ENCODE data around the gene HLA-G. TPM values are rescaled to one million over a fixed set of nuclear protein-coding genes. Genes with fewer than 3 reads are reported as not detected.

HLA-G gene
- total RNA-seq, 1 donor from 2014 or later: 0.41 TPM

- Mint-ChIP-seq H3K36me3 (ENCODE audit: low read depth, unreplicated experiment) (no peaks in the 10 kb centered on the region), H3K27ac (ENCODE audit: unreplicated experiment) (no peak overlapping the region), H3K9me3 (ENCODE audit: unreplicated experiment) (no peaks in the 10 kb centered on the region), H3K4me3 (ENCODE audit: unreplicated experiment) (no peak overlapping the region), H3K27me3 (ENCODE audit: unreplicated experiment) (peaks cover 9% of the 10 kb centered on the region), H3K4me1 (ENCODE audit: unreplicated experiment) (no peaks in the 10 kb centered on the region)
- DNase-seq (ENCODE audit: low spot score): no peak
- TF ChIP-seq, protein P1, sequence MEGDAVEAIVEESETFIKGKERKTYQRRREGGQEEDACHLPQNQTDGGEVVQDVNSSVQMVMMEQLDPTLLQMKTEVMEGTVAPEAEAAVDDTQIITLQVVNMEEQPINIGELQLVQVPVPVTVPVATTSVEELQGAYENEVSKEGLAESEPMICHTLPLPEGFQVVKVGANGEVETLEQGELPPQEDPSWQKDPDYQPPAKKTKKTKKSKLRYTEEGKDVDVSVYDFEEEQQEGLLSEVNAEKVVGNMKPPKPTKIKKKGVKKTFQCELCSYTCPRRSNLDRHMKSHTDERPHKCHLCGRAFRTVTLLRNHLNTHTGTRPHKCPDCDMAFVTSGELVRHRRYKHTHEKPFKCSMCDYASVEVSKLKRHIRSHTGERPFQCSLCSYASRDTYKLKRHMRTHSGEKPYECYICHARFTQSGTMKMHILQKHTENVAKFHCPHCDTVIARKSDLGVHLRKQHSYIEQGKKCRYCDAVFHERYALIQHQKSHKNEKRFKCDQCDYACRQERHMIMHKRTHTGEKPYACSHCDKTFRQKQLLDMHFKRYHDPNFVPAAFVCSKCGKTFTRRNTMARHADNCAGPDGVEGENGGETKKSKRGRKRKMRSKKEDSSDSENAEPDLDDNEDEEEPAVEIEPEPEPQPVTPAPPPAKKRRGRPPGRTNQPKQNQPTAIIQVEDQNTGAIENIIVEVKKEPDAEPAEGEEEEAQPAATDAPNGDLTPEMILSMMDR (IDR thresholded peaks at IDR 0.05; ENCODE audit: unreplicated experiment): no peak
Observed at GRCh38 chr6:29814379-29815117, 13.1 kb upstream of the HLA-G start.

DNA sequence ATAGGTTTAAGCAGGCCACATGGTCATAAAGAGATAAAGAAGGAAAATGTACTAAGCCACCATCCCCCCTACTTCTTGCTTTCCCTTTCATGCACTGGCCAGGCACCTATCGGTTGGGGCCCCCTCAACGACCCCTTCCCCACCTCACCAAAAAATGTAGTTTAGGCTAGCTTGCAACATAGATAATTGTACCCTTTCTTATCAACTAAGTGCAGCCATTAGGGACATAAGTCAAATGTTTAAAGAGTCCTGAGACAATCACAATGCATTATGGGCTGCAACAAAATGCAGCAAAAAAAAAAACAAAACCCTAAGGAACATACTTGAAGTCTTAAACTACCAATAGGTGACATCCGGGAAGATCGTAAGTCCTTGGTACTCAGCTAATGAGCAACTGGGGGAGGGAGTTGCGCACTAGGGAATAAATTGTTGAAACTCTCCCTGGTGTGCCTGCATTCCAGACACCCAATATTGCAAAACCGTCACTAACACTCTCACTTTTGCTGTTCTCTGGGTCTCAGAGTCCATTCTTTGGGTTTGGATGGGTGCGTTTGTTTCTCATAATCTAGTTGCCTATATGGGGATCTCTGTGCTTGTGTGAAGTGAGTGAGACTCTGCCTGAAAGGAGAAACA is 12.4 kb upstream of the HLA-G start:
- DNase-seq (ENCODE audit: low spot score): no peak
- Mint-ChIP-seq H3K4me1 (ENCODE audit: unreplicated experiment) (no peaks in the 10 kb centered on the region), H3K9me3 (ENCODE audit: unreplicated experiment) (no peaks in the 10 kb centered on the region), H3K4me3 (ENCODE audit: unreplicated experiment) (no peak overlapping the region), H3K27me3 (ENCODE audit: unreplicated experiment) (peaks cover 9% of the 10 kb centered on the region), H3K36me3 (ENCODE audit: low read depth, unreplicated experiment) (no peaks in the 10 kb centered on the region), H3K27ac (ENCODE audit: unreplicated experiment) (no peak overlapping the region)
- TF ChIP-seq, protein P1 (IDR thresholded peaks at IDR 0.05; ENCODE audit: unreplicated experiment): no peak

DNA sequence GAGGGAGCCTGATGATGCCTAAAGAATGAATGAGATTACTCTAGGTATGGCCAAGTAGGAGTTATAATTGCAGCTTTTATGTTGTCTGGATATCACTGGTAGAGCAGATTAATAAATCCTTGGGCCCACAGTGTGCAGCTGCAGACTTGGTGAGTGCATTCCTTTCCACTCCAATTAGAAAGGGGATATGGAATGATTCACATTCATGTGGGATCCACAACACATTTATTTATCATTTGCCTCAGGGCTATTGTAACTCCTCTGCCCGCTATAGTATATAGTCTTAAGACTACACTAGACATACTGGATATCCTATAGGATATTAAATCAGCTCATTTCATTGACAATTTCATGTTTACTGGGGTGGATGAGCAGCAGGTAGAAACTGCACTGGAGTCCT is 11.6 kb upstream of the HLA-G start:
- peaks cover 9% of the 10 kb centered on the region for H3K27me3 Mint-ChIP-seq (ENCODE audit: unreplicated experiment)
- no peaks in the 10 kb centered on the region for H3K9me3 Mint-ChIP-seq (ENCODE audit: unreplicated experiment)
- no peak overlapping the region for H3K4me3 Mint-ChIP-seq (ENCODE audit: unreplicated experiment)
- H3K36me3 Mint-ChIP-seq (ENCODE audit: low read depth, unreplicated experiment): no peaks in the 10 kb centered on the region
- H3K4me1 Mint-ChIP-seq (ENCODE audit: unreplicated experiment): no peaks in the 10 kb centered on the region
- TF ChIP-seq, protein P1 (IDR thresholded peaks at IDR 0.05; ENCODE audit: unreplicated experiment): no peak
- H3K27ac Mint-ChIP-seq (ENCODE audit: unreplicated experiment): no peak overlapping the region
- no peak for DNase-seq (ENCODE audit: low spot score)

- Mint-ChIP-seq H3K4me3 (ENCODE audit: unreplicated experiment) (no peak overlapping the region), H3K27ac (ENCODE audit: unreplicated experiment) (no peak overlapping the region), H3K4me1 (ENCODE audit: unreplicated experiment) (no peaks in the 10 kb centered on the region), H3K27me3 (ENCODE audit: unreplicated experiment) (peaks cover 2% of the 10 kb centered on the region), H3K9me3 (ENCODE audit: unreplicated experiment) (no peaks in the 10 kb centered on the region), H3K36me3 (ENCODE audit: low read depth, unreplicated experiment) (no peaks in the 10 kb centered on the region)
- DNase-seq (ENCODE audit: low spot score): no peak
- TF ChIP-seq, protein P1 (IDR thresholded peaks at IDR 0.05; ENCODE audit: unreplicated experiment): no peak
Observed at GRCh38 chr6:29818892-29819291, 8.7 kb upstream of the HLA-G start.

DNA sequence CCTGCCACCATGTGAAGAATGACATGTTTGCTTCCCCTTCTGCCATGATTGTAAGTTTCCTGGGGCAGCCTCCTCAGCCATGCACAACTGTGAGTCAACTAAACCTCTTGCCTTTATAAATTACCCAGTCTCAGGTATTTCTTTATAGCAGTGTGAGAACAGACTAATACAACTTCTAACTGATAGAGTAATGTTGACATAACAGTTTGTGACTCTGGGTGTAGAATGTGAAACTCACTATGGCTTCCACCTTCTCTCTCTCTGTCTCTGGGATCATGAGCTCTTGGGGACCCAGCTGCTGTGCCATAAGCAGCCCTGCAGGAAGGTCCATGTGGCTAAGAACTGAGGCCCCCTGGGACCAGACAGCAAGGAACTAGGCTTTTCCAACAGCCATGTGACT is 3.5 kb upstream of the HLA-G start:
- DNase-seq (ENCODE audit: low spot score): no peak
- Mint-ChIP-seq H3K27me3 (ENCODE audit: unreplicated experiment) (peaks cover 10% of the 10 kb centered on the region), H3K27ac (ENCODE audit: unreplicated experiment) (no peak overlapping the region), H3K36me3 (ENCODE audit: low read depth, unreplicated experiment) (no peaks in the 10 kb centered on the region), H3K4me1 (ENCODE audit: unreplicated experiment) (no peaks in the 10 kb centered on the region), H3K9me3 (ENCODE audit: unreplicated experiment) (no peaks in the 10 kb centered on the region), H3K4me3 (ENCODE audit: unreplicated experiment) (no peak overlapping the region)
- TF ChIP-seq, protein P1 (IDR thresholded peaks at IDR 0.05; ENCODE audit: unreplicated experiment): no peak

All from endothelial cell (in vitro differentiated cells).